HCT116 (cell line): Measurements from ENCODE around the gene SP3. TPM values are rescaled to one million over a fixed set of nuclear protein-coding genes. Genes with fewer than 3 reads are reported as not detected.
A peak's percentile ranks its signal among the peaks of the same experiment; 100 is the strongest.

Source experiments
- ATAC-seq: fragments of 200-7000 bp; cut with Tn5 transposase; 2 replicates; pipeline ENCODE4 v1.9.1; 2020; ENCODE audit warnings: mild to moderate bottlenecking, moderate library complexity
- BruUV-seq: library from RNA; stranded (reverse); fragments of 400-500 nt; replicated peaks from 2 replicates; lab custom pipeline; 2021; lab: Mats Ljungman, UMichigan
- CTCF ChIA-PET: fragments of 300-600 bp; sonication (Branson Sonifier 250); formaldehyde crosslinking; loops from one replicate; lab custom pipeline; 2021; ENCODE audit warnings: antibody characterized with exemption; lab: Charles Lee
- POLR2A ChIA-PET: fragments of 300-600, 350-600 bp; sonication (Branson Sonifier 250); formaldehyde crosslinking; loops from one replicate; lab custom pipeline; 2021; ENCODE audit warnings: antibody characterized with exemption; lab: Charles Lee
- RAD21 ChIA-PET, 2 experiments: fragments of 300-600 bp; sonication (Branson Sonifier 250); formaldehyde crosslinking; loops; one replicate each; lab custom pipeline; 2023; ENCODE audit warnings: low total read pairs in 2 of 2; ENCODE audit not compliant: uncharacterized antibody in 2 of 2, unreplicated experiment in 2 of 2, low non-redundant PET in 1 of 2; lab: Charles Lee
- DNase-seq: peaks from one replicate; pipeline ENCODE4 v3.0.0-alpha.2; 2010; ENCODE audit warnings: low read depth, low spot score
- H2AFZ ChIP-seq: fragments of 200-600 bp; shearing (Covaris generic), sonication (generic); 2 replicates; pipeline ENCODE4 v1.6.1; 2017; ENCODE audit warnings: low read depth, mixed run types, mixed read lengths, antibody characterized with exemption, low read length; ENCODE audit not compliant: poor library complexity, severe bottlenecking
- H3K27ac ChIP-seq: 2 replicates; pipeline ENCODE4 v1.5.1; 2012; ENCODE audit warnings: low read depth, low read length
- H3K27me3 ChIP-seq: fragments of 200-600 bp; sonication (generic); 2 replicates; pipeline ENCODE4 v1.6.1; 2016; ENCODE audit warnings: mixed run types, low read length, mixed read lengths; ENCODE audit not compliant: insufficient read depth
- H3K36me3 ChIP-seq, 2 experiments: fragments of 200-500 bp in 1 of 2; fragments of 200-600 bp in 1 of 2; sonication (Bioruptor generic) in 1 of 2; sonication (generic) in 1 of 2; 2 replicates each; pipeline versions ENCODE4 v1.5.1 to v1.6.1; 2014 to 2016; ENCODE audit warnings: low read length in 2 of 2, inconsistent platforms in 1 of 2, mixed read lengths in 1 of 2, mixed run types in 1 of 2; ENCODE audit not compliant: insufficient read depth in 2 of 2, control insufficient read depth in 1 of 2
- H3K4me1 ChIP-seq, 2 experiments: fragments of 200-600 bp in 1 of 2; sonication (generic) in 1 of 2; 2 replicates each; pipeline versions ENCODE4 v1.5.1 to v1.6.1; 2012 to 2017; ENCODE audit warnings: low read length in 2 of 2, inconsistent platforms in 1 of 2, mild to moderate bottlenecking in 1 of 2, mixed read lengths in 1 of 2, mixed run types in 1 of 2, moderate library complexity in 1 of 2; ENCODE audit not compliant: insufficient read depth in 2 of 2, control insufficient read depth in 1 of 2
- H3K4me2 ChIP-seq: fragments of 200-600 bp; sonication (generic); 2 replicates; pipeline ENCODE4 v1.6.1; 2017; ENCODE audit warnings: mixed run types, low read length, mixed read lengths
- H3K4me3 ChIP-seq, 2 experiments: fragments of 200-600 bp in 1 of 2; sonication (generic) in 1 of 2; replicated peaks in 1 of 2; 2 replicates each; pipeline ENCODE4 v1.5.1; 2011 to 2016; ENCODE audit warnings: low read length in 2 of 2, control low read depth in 1 of 2, low read depth in 1 of 2, mild to moderate bottlenecking in 1 of 2, mixed read lengths in 1 of 2, mixed run types in 1 of 2
- H3K79me2 ChIP-seq: fragments of 200-600 bp; sonication (generic); 2 replicates; pipeline ENCODE4 v1.6.1; 2017; ENCODE audit warnings: mild to moderate bottlenecking, mixed run types, low read length, moderate library complexity, mixed read lengths; ENCODE audit not compliant: insufficient read depth
- H3K9ac ChIP-seq: fragments of 200-600 bp; sonication (generic); 2 replicates; pipeline ENCODE4 v1.6.1; 2016; ENCODE audit warnings: low read length, mixed read lengths
- H3K9me2 ChIP-seq: fragments of 200-600 bp; sonication (generic), shearing (Covaris generic); 2 replicates; pipeline ENCODE4 v1.6.1; 2017; ENCODE audit warnings: mixed run types, mild to moderate bottlenecking, moderate library complexity; ENCODE audit not compliant: insufficient read depth
- H3K9me3 ChIP-seq, 2 experiments: fragments of 200-500 bp in 1 of 2; fragments of 200-600 bp in 1 of 2; sonication (Bioruptor generic) in 1 of 2; sonication (generic) in 1 of 2; 2 replicates each; pipeline ENCODE4 v1.6.1; 2014 to 2017; ENCODE audit warnings: low read length in 2 of 2, mixed read lengths in 2 of 2, inconsistent platforms in 1 of 2, low read depth in 1 of 2, mild to moderate bottlenecking in 1 of 2, mixed run types in 1 of 2, moderate library complexity in 1 of 2; ENCODE audit not compliant: control insufficient read depth in 1 of 2, insufficient read depth in 1 of 2
- H4K20me1 ChIP-seq: fragments of 200-600 bp; sonication (generic), shearing (Covaris generic); 2 replicates; pipeline ENCODE4 v1.6.1; 2017; ENCODE audit warnings: mixed run types, mild to moderate bottlenecking, moderate library complexity; ENCODE audit not compliant: insufficient read depth
- CBX3 ChIP-seq: IDR thresholded peaks from 2 replicates; pipeline ENCODE4 v1.6.1; 2012; ENCODE audit warnings: low read depth
- CEBPB ChIP-seq: IDR thresholded peaks from 2 replicates; pipeline ENCODE4 v1.6.1; 2012; ENCODE audit warnings: low read depth
- CTCF ChIP-seq, 3 experiments: fragments of 200-600 bp in 1 of 3; sonication (generic) in 1 of 3; IDR thresholded peaks in 2 of 3; conservative IDR thresholded peaks in 1 of 3; 2 replicates each; pipeline ENCODE4 v1.5.1; 2012 to 2017; ENCODE audit warnings: low read depth in 2 of 3, low read length in 2 of 3, antibody characterized with exemption in 1 of 3, borderline replicate concordance in 1 of 3, control low read depth in 1 of 3, mild to moderate bottlenecking in 1 of 3, mixed read lengths in 1 of 3, mixed run types in 1 of 3, moderate library complexity in 1 of 3; ENCODE audit not compliant: insufficient read depth in 1 of 3
- ELF1 ChIP-seq: IDR thresholded peaks from 2 replicates; pipeline ENCODE4 v1.6.1; 2012; ENCODE audit warnings: low read depth, borderline replicate concordance
- EZH2 ChIP-seq: fragments of 200-600 bp; sonication (generic); IDR thresholded peaks from 2 replicates; pipeline ENCODE4 v1.6.1; 2017; ENCODE audit warnings: antibody characterized with exemption, mixed run types
- JUND ChIP-seq: IDR thresholded peaks from 2 replicates; pipeline ENCODE4 v1.6.1; 2012
- RAD21 ChIP-seq: IDR thresholded peaks from 2 replicates; pipeline ENCODE4 v1.6.1; 2012; ENCODE audit warnings: low read depth, mild to moderate bottlenecking
- SRF ChIP-seq: IDR thresholded peaks from 2 replicates; pipeline ENCODE4 v1.6.1; 2012; ENCODE audit warnings: low read depth
- ZFX ChIP-seq: fragments of 450-650 bp; IDR thresholded peaks from 2 replicates; pipeline ENCODE4 v1.6.1; 2017
- ZNF274 ChIP-seq: fragments of 200-500 bp; sonication (Bioruptor generic); IDR thresholded peaks from 2 replicates; pipeline ENCODE4 v1.6.1; 2014; ENCODE audit warnings: mild to moderate bottlenecking, low read depth, low read length, inconsistent platforms
- intact Hi-C: fragments of 100-400 bp; cut with micrococcal nuclease; formaldehyde crosslinking; loops from 2 replicates; pipeline ENCODE4 v1.10.0; 2022
- total RNA-seq: library from RNA; stranded (reverse); gene quantifications from one replicate; pipeline ENCODE4 v1.2.1, GENCODE V29; 2021; ENCODE audit not compliant: unreplicated experiment

Gene SP3
- total RNA-seq, 1 experiment from 2014 or later, result 98.0 TPM

- no peaks in the 10 kb centered on the region for H4K20me1 ChIP-seq
- peak; percentile 72 for ATAC-seq
- H3K4me3 ChIP-seq, result no peak overlapping the region
- no peaks in the 10 kb centered on the region for H3K36me3 ChIP-seq
- H2AFZ ChIP-seq, result peak overlapping the region; percentile 21
- no TSS peak for BruUV-seq
- no peaks in the 10 kb centered on the region for H3K9me2 ChIP-seq
- ChIA-PET RAD21 (no interaction called here), CTCF (no interaction called here), POLR2A (no interaction called here)
- intact Hi-C loops, result no loop called here
- no peak overlapping the region for H3K27ac ChIP-seq
- DNase-seq, result no peak
- no peaks in the 10 kb centered on the region for H3K79me2 ChIP-seq
- TF ChIP-seq CBX3, result no peak
- peak in 1 of 3 experiments; percentile 18; a peak in 1 of 6 replicates for TF ChIP-seq CTCF (IDR thresholded peaks at IDR 0.05 in 2 of 3, conservative IDR thresholded peaks at IDR 0.05 in 1 of 3; ENCODE audit: borderline replicate concordance in 1 of 3, insufficient read depth in 1 of 3, low read depth in 2 of 3, low read length in 2 of 3)
- TF ChIP-seq RAD21, result peak; percentile 52
- no peaks in the 10 kb centered on the region for H3K27me3 ChIP-seq
- H3K4me2 ChIP-seq, result no peak overlapping the region
- H3K9me3 ChIP-seq, result no peaks in the 10 kb centered on the region
- peaks cover 0 to 8% of the 10 kb centered on the region in 2 experiments; a peak in 2 of 4 replicates for H3K4me1 ChIP-seq
- H3K9ac ChIP-seq, result no peak overlapping the region
Observed at GRCh38 chr2:174003720-174004695, 38.8 kb upstream of the SP3 start.

GRCh38 chr2:174002679-174003078, 37.5 kb upstream of the SP3 start:
- no peaks in the 10 kb centered on the region for H4K20me1 ChIP-seq
- RAD21 ChIA-PET, result no interaction called here
- no TSS peak for BruUV-seq
- H3K4me1 ChIP-seq, result peaks cover 0 to 8% of the 10 kb centered on the region in 2 experiments; a peak in 2 of 4 replicates
- H3K27me3 ChIP-seq, result no peaks in the 10 kb centered on the region
- H3K9ac ChIP-seq, result no peak overlapping the region
- intact Hi-C loops, result no loop called here
- DNase-seq, result no peak
- POLR2A ChIA-PET, result no interaction called here
- no peak overlapping the region for H3K27ac ChIP-seq
- no peak overlapping the region for H2AFZ ChIP-seq
- no peak for TF ChIP-seq ZFX
- TF ChIP-seq ELF1, result no peak
- TF ChIP-seq EZH2, result no peak
- TF ChIP-seq RAD21, result no peak
- TF ChIP-seq JUND, result no peak
- TF ChIP-seq CEBPB, result no peak
- no peak for TF ChIP-seq SRF
- no peak for TF ChIP-seq ZNF274
- TF ChIP-seq, all 23 proteins: peak for 0
- Histone ChIP-seq H3K36me3 (no peaks in the 10 kb centered on the region), H3K4me2 (no peak overlapping the region), H3K4me3 (no peak overlapping the region), H3K9me2 (no peaks in the 10 kb centered on the region), H3K9me3 (no peaks in the 10 kb centered on the region), H3K79me2 (no peaks in the 10 kb centered on the region)
- CTCF ChIA-PET, result no interaction called here
- no peak for ATAC-seq
